OCI-LY1 (cell line): ENCODE measurements around the gene WASF1.

Experiments
- H2AFZ ChIP-seq: fragments of 200-600 bp; sonication (generic), shearing (Covaris generic); 2 replicates; pipeline ENCODE4 v1.6.0; 2014; ENCODE audit warnings: antibody characterized with exemption, mild to moderate bottlenecking, low read length
- H3F3A ChIP-seq: fragments of 200-600 bp; sonication (generic), shearing (Covaris generic); 2 replicates; pipeline ENCODE4 v1.6.0; 2014; ENCODE audit warnings: mild to moderate bottlenecking, antibody characterized with exemption, low read length, moderate library complexity; ENCODE audit not compliant: insufficient read depth
- H3K27ac ChIP-seq: fragments of 200-600 bp; sonication (generic); 2 replicates; pipeline ENCODE4 v1.5.1; 2014; ENCODE audit warnings: low read length, mixed run types, mild to moderate bottlenecking, low read depth; ENCODE audit not compliant: poor library complexity, severe bottlenecking
- H3K27me3 ChIP-seq: fragments of 200-600 bp; sonication (generic); 2 replicates; pipeline ENCODE4 v1.6.0; 2014; ENCODE audit warnings: antibody characterized with exemption, mild to moderate bottlenecking, low read length, moderate library complexity; ENCODE audit not compliant: insufficient read depth
- H3K36me3 ChIP-seq: fragments of 200-600 bp; sonication (generic); 2 replicates; pipeline ENCODE4 v1.6.1; 2014; ENCODE audit warnings: mild to moderate bottlenecking, antibody characterized with exemption, low read length, moderate library complexity, mixed read lengths; ENCODE audit not compliant: insufficient read depth
- H3K4me1 ChIP-seq: fragments of 200-600 bp; sonication (generic); 2 replicates; pipeline ENCODE4 v1.5.1; 2014; ENCODE audit warnings: mild to moderate bottlenecking, low read length, moderate library complexity; ENCODE audit not compliant: insufficient read depth, severe bottlenecking
- H3K4me2 ChIP-seq: fragments of 200-600 bp; sonication (generic), shearing (Covaris generic); 2 replicates; pipeline ENCODE4 v1.6.1; 2014; ENCODE audit warnings: low read length
- H3K4me3 ChIP-seq: fragments of 200-600 bp; sonication (generic); 2 replicates; pipeline ENCODE4 v1.5.1; 2014; ENCODE audit warnings: low read length, low read depth, mild to moderate bottlenecking, mixed read lengths; ENCODE audit not compliant: poor library complexity, severe bottlenecking
- H3K79me2 ChIP-seq: fragments of 200-600 bp; shearing (Covaris generic); 2 replicates; pipeline ENCODE4 v1.6.1; 2016; ENCODE audit warnings: mixed run types, low read length, mixed read lengths; ENCODE audit not compliant: insufficient read depth
- H3K9ac ChIP-seq: fragments of 200-600 bp; sonication (generic), shearing (Covaris generic); 2 replicates; pipeline ENCODE4 v1.6.1; 2014; ENCODE audit warnings: mild to moderate bottlenecking, low read length, mixed read lengths
- H3K9me2 ChIP-seq: fragments of 200-600 bp; sonication (generic), shearing (Covaris generic); 2 replicates; pipeline ENCODE4 v1.6.1; 2014; ENCODE audit warnings: low read depth, mild to moderate bottlenecking, low read length, mixed read lengths
- H3K9me3 ChIP-seq: fragments of 200-600 bp; shearing (Covaris generic); 2 replicates; pipeline ENCODE4 v1.6.1; 2014; ENCODE audit warnings: low read length, mixed read lengths
- H4K20me1 ChIP-seq: fragments of 200-600 bp; sonication (generic), shearing (Covaris generic); 2 replicates; pipeline ENCODE4 v1.6.0; 2016; ENCODE audit warnings: mild to moderate bottlenecking, low read length; ENCODE audit not compliant: insufficient read depth
- EZH2 ChIP-seq: fragments of 200-600 bp; sonication (generic), shearing (Covaris generic); IDR thresholded peaks from 2 replicates; pipeline ENCODE4 v1.8.0; 2017; ENCODE audit warnings: borderline replicate concordance, mixed run types, mild to moderate bottlenecking, antibody characterized with exemption, low read length, moderate library complexity, mixed read lengths
- TF ChIP-seq, protein P1 (sequence below): fragments of 200-600 bp; sonication (generic), shearing (Covaris generic); IDR thresholded peaks from 2 replicates; pipeline ENCODE4 v1.5.1; 2017; ENCODE audit warnings: mild to moderate bottlenecking, antibody characterized with exemption, low read length, moderate library complexity, mixed read lengths

Gene WASF1

DNA sequence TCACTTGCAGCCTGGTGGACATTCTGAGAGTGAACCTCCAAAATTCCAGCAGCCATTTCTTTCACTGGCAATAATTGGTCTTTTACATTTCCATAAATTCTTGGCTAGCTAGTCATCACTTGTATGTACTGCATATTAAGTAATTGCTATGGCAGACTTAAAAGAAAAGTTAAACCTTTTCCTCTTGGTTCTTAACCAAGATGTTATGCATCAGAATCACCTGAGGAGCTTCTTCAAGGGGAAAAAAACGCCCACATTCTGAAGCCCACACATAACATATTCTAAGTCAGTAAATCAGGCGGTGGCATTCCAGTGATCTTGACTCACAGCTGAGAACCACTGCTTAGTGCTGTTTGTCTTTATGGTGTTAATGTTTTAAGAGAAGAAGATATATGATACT is 37.8 kb upstream of the WASF1 start:
- Histone ChIP-seq H3K4me1 (no peaks in the 10 kb centered on the region), H4K20me1 (no peaks in the 10 kb centered on the region), H3K4me2 (no peak overlapping the region), H3F3A (no peaks in the 10 kb centered on the region), H3K36me3 (peaks cover 93% of the 10 kb centered on the region), H3K27me3 (no peaks in the 10 kb centered on the region), H3K79me2 (no peaks in the 10 kb centered on the region), H3K9ac (no peak overlapping the region), H3K27ac (no peak overlapping the region), H3K9me3 (no peaks in the 10 kb centered on the region), H3K4me3 (no peak overlapping the region), H2AFZ (no peak overlapping the region), H3K9me2 (no peaks in the 10 kb centered on the region)
- TF ChIP-seq EZH2: no peak
- TF ChIP-seq, protein P1, sequence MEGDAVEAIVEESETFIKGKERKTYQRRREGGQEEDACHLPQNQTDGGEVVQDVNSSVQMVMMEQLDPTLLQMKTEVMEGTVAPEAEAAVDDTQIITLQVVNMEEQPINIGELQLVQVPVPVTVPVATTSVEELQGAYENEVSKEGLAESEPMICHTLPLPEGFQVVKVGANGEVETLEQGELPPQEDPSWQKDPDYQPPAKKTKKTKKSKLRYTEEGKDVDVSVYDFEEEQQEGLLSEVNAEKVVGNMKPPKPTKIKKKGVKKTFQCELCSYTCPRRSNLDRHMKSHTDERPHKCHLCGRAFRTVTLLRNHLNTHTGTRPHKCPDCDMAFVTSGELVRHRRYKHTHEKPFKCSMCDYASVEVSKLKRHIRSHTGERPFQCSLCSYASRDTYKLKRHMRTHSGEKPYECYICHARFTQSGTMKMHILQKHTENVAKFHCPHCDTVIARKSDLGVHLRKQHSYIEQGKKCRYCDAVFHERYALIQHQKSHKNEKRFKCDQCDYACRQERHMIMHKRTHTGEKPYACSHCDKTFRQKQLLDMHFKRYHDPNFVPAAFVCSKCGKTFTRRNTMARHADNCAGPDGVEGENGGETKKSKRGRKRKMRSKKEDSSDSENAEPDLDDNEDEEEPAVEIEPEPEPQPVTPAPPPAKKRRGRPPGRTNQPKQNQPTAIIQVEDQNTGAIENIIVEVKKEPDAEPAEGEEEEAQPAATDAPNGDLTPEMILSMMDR: no peak

DNA sequence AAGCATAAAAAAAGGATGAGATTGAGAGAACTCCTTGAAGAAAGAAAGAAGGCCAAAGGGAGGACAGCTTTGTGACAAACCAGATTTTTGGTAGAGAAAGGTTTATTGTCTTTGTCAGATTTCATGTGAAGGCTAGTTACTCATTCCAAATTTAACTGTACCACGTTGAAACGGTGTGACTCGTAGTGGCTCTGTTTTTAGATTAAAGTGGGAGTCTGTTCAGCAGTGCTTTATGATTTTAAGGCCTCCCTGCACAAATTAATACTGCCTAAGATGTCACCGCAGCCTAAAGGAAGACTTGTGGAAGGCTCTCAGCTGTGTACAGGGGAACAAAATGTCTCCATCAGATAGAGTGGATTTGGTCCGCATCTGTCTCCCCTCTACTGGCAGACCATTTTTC is 36.7 kb upstream of the WASF1 start:
- Histone ChIP-seq H3K9ac (no peak overlapping the region), H3K4me2 (no peak overlapping the region), H3K9me2 (no peaks in the 10 kb centered on the region), H3K4me3 (no peak overlapping the region), H3K27me3 (no peaks in the 10 kb centered on the region), H4K20me1 (no peaks in the 10 kb centered on the region), H3K9me3 (no peaks in the 10 kb centered on the region), H3K79me2 (no peaks in the 10 kb centered on the region), H3F3A (no peaks in the 10 kb centered on the region), H2AFZ (no peak overlapping the region), H3K36me3 (peaks cover 93% of the 10 kb centered on the region), H3K27ac (no peak overlapping the region), H3K4me1 (no peaks in the 10 kb centered on the region)
- no peak for TF ChIP-seq EZH2
- TF ChIP-seq, protein P1: no peak

DNA sequence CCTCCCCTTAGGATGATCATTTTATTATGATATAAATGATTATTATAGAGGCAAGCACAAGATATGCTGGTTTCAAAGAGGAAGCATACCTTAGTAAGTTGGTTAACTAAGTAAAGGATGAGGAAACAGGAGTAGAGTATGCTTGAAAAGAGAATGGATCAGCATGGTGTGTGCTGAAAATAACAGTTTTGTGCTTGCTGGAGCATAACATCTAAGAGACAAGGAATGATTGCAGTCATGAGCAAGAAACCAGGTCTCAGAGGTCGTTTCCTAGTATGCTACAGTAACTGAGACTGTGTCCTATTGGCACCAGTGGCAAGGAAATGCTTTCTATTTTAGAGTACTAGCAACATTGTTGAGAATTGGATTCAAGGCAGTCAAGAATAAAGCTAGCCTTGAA is 34.9 kb upstream of the WASF1 start:
- Histone ChIP-seq H3F3A (no peaks in the 10 kb centered on the region), H3K4me3 (no peak overlapping the region), H3K27me3 (no peaks in the 10 kb centered on the region), H3K9me3 (no peaks in the 10 kb centered on the region), H3K79me2 (no peaks in the 10 kb centered on the region), H4K20me1 (no peaks in the 10 kb centered on the region), H3K4me1 (no peaks in the 10 kb centered on the region), H3K27ac (no peak overlapping the region), H2AFZ (no peak overlapping the region), H3K9me2 (no peaks in the 10 kb centered on the region), H3K36me3 (peaks cover 87% of the 10 kb centered on the region), H3K9ac (no peak overlapping the region), H3K4me2 (no peak overlapping the region)
- TF ChIP-seq EZH2: no peak
- TF ChIP-seq, protein P1: no peak
